Measurements from ENCODE around the gene CLCN1. TPM values are rescaled to one million over a fixed set of nuclear protein-coding genes. Genes with fewer than 3 reads are reported as not detected.

The CLCN1 gene
- polyA plus RNA-seq, 3 donors = 0.04 to 0.76 (median 0.11) TPM

DNA sequence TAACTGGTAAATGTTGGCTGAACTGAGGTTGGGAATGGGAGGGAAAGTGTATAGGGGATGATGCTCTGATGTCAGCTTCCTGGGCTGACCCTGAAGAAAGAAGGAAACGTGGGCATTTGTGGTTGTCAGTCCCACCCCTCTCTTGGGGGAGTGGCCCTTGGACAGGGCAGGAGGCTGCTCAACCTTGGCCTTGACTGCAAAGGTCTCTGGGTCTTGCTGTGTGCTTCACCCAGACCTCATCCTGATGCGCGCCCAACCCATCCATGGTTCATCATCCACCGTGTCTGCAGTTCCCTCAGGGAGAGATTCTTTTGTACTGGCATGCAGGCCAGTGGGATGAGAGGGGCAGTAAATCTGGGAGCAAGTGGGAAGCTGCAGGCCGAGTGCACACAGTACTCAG lies 60.5 kb downstream of the CLCN1 start:
- H3K9ac ChIP-seq (ENCODE audit: insufficient read depth, low read length, poor library complexity, severe bottlenecking) = no peak overlapping the region

GRCh38 chr7:143379611-143380259 lies 63.8 kb downstream of the CLCN1 start:
- H3K9me3 ChIP-seq (replicated peaks in 1 of 2; ENCODE audit: control insufficient read depth in 1 of 2, insufficient read depth in 1 of 2, low read length in 2 of 2) = no peaks in the 10 kb centered on the region
- peak overlapping the region; percentile 100 for H3K9ac ChIP-seq (ENCODE audit: insufficient read depth, low read length, poor library complexity, severe bottlenecking)
- Mint-ChIP-seq H3K9me3 (no peaks in the 10 kb centered on the region), H3K27ac (peak overlapping the region in 6 of 7 donors; percentile 97 to 100 (median 98)), H3K27me3 (ENCODE audit: low read depth in 3 of 3) (peaks cover 0 to 4% (median 0%) of the 10 kb centered on the region in 3 donors), H3K4me3 (peak overlapping the region; percentile 92 to 97), H3K36me3 (peaks cover 0 to 15% of the 10 kb centered on the region in 2 donors), H3K4me1 (peaks cover 52% of the 10 kb centered on the region)
- peak overlapping the region; percentile 97 for H3K4me2 ChIP-seq (replicated peaks; ENCODE audit: extremely low read depth, low read length, poor library complexity, severe bottlenecking)
- H3K36me3 ChIP-seq (replicated peaks in 1 of 2; ENCODE audit: control insufficient read depth in 1 of 2, insufficient read depth in 2 of 2, low read length in 2 of 2) = peaks cover 8 to 16% of the 10 kb centered on the region in 2 donors
- TF ChIP-seq, protein P1, sequence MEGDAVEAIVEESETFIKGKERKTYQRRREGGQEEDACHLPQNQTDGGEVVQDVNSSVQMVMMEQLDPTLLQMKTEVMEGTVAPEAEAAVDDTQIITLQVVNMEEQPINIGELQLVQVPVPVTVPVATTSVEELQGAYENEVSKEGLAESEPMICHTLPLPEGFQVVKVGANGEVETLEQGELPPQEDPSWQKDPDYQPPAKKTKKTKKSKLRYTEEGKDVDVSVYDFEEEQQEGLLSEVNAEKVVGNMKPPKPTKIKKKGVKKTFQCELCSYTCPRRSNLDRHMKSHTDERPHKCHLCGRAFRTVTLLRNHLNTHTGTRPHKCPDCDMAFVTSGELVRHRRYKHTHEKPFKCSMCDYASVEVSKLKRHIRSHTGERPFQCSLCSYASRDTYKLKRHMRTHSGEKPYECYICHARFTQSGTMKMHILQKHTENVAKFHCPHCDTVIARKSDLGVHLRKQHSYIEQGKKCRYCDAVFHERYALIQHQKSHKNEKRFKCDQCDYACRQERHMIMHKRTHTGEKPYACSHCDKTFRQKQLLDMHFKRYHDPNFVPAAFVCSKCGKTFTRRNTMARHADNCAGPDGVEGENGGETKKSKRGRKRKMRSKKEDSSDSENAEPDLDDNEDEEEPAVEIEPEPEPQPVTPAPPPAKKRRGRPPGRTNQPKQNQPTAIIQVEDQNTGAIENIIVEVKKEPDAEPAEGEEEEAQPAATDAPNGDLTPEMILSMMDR (IDR thresholded peaks at IDR 0.05) = no peak
- peak overlapping the region; percentile 81 to 99 (median 98) for H3K4me3 ChIP-seq (replicated peaks in 1 of 3; ENCODE audit: low read depth in 2 of 3, low read length in 3 of 3)
- H4K20me1 ChIP-seq (ENCODE audit: insufficient read depth, low read length) = peaks cover 34% of the 10 kb centered on the region
- H3K4me1 ChIP-seq (ENCODE audit: control insufficient read depth in 1 of 2, insufficient read depth in 2 of 2, low read length in 2 of 2) = peaks cover 69 to 80% of the 10 kb centered on the region in 2 donors
- H2AFZ ChIP-seq (ENCODE audit: insufficient read depth, low read depth, low read length, poor library complexity, severe bottlenecking) = peak overlapping the region; percentile 59
- H3K27me3 ChIP-seq (ENCODE audit: control insufficient read depth in 2 of 2, insufficient read depth in 2 of 2, low read length in 2 of 2) = no peaks in the 10 kb centered on the region
- intact Hi-C loops (cut with micrococcal nuclease) = loop anchor here (5.0 to 10.0 kb wide), 4 partner anchors 38 to 137 kb away; partner anchors contain the start of genes CASP2 (in 1 of the 2) and TMEM139 (in 1 of the 2)
- peaks cover 83% of the 10 kb centered on the region for H3K79me2 ChIP-seq (ENCODE audit: insufficient read depth, low read length)
- H3K27ac ChIP-seq (ENCODE audit: low read depth in 1 of 2, low read length in 2 of 2) = peak overlapping the region; percentile 99
- no peak for DNase-seq
- WGBS (ENCODE audit: insufficient coverage) = 6% methylated on average over 10 of the region's 15 CpGs

More for the DNA sequence above, 60.5 kb downstream of the CLCN1 start:
- no peak overlapping the region for H2AFZ ChIP-seq (ENCODE audit: insufficient read depth, low read depth, low read length, poor library complexity, severe bottlenecking)
- Mint-ChIP-seq H3K4me1 (peaks cover 83% of the 10 kb centered on the region), H3K4me3 (peak overlapping the region; percentile 41 to 86), H3K27me3 (ENCODE audit: low read depth in 3 of 3) (peaks cover 0 to 5% (median 0%) of the 10 kb centered on the region in 3 donors), H3K9me3 (peaks cover 0 to 2% (median 0%) of the 10 kb centered on the region in 7 donors), H3K27ac (peak overlapping the region; percentile 94 to 99 (median 97)), H3K36me3 (peaks cover 0 to 4% of the 10 kb centered on the region in 2 donors)
- H4K20me1 ChIP-seq (ENCODE audit: insufficient read depth, low read length) = peaks cover 1% of the 10 kb centered on the region
- intact Hi-C loops (cut with micrococcal nuclease) = loop anchor here in 1 of 2 donors (10.0 kb wide), 1 partner anchor 92 kb away; the partner anchor contains the start of genes CASP2 and TMEM139
- H3K27me3 ChIP-seq (ENCODE audit: control insufficient read depth in 2 of 2, insufficient read depth in 2 of 2, low read length in 2 of 2) = no peaks in the 10 kb centered on the region
- H3K79me2 ChIP-seq (ENCODE audit: insufficient read depth, low read length) = peaks cover 55% of the 10 kb centered on the region
- peak overlapping the region in 1 of 3 experiments; percentile 71 for H3K4me3 ChIP-seq (replicated peaks in 1 of 3; ENCODE audit: low read depth in 2 of 3, low read length in 3 of 3)
- WGBS (ENCODE audit: insufficient coverage) = 0% methylated on average over 1 of the region's 5 CpGs
- peak overlapping the region; percentile 94 to 99 for H3K27ac ChIP-seq (ENCODE audit: low read depth in 1 of 2, low read length in 2 of 2)
- H3K9me3 ChIP-seq (replicated peaks in 1 of 2; ENCODE audit: control insufficient read depth in 1 of 2, insufficient read depth in 1 of 2, low read length in 2 of 2) = no peaks in the 10 kb centered on the region
- H3K4me2 ChIP-seq (replicated peaks; ENCODE audit: extremely low read depth, low read length, poor library complexity, severe bottlenecking) = peak overlapping the region; percentile 75
- H3K36me3 ChIP-seq (replicated peaks in 1 of 2; ENCODE audit: control insufficient read depth in 1 of 2, insufficient read depth in 2 of 2, low read length in 2 of 2) = no peaks in the 10 kb centered on the region
- TF ChIP-seq, protein P1 (IDR thresholded peaks at IDR 0.05) = no peak
- peaks cover 85 to 86% of the 10 kb centered on the region in 2 donors for H3K4me1 ChIP-seq (ENCODE audit: control insufficient read depth in 1 of 2, insufficient read depth in 2 of 2, low read length in 2 of 2)
- DNase-seq = peak; percentile 41 to 59 (median 53)
